Measurements from ENCODE around the gene TMEM126B.

TMEM126B gene

DNA sequence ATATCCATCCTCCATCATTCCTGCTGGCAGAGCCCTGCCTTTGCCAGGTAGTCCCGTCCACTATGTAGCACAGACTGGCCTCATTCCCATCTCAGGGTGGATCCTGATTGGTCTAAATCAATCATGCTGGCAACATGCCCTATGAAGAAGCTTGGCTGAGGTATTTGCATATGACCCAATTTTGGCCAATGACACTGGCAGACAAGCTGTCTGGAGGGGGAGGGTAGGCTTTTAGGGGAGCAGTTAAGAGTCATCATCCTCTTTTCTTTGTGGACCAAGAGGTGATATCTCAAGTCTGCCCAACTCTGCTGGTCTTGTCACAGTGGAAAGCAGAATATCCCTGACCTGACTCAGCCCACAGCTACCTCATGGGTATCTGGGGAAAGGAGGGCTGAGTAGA lies 52.5 kb downstream of the TMEM126B start:
- in situ Hi-C loops (cut with HindIII; ENCODE audit: low sequenced_read_pairs): no loop called here

DNA sequence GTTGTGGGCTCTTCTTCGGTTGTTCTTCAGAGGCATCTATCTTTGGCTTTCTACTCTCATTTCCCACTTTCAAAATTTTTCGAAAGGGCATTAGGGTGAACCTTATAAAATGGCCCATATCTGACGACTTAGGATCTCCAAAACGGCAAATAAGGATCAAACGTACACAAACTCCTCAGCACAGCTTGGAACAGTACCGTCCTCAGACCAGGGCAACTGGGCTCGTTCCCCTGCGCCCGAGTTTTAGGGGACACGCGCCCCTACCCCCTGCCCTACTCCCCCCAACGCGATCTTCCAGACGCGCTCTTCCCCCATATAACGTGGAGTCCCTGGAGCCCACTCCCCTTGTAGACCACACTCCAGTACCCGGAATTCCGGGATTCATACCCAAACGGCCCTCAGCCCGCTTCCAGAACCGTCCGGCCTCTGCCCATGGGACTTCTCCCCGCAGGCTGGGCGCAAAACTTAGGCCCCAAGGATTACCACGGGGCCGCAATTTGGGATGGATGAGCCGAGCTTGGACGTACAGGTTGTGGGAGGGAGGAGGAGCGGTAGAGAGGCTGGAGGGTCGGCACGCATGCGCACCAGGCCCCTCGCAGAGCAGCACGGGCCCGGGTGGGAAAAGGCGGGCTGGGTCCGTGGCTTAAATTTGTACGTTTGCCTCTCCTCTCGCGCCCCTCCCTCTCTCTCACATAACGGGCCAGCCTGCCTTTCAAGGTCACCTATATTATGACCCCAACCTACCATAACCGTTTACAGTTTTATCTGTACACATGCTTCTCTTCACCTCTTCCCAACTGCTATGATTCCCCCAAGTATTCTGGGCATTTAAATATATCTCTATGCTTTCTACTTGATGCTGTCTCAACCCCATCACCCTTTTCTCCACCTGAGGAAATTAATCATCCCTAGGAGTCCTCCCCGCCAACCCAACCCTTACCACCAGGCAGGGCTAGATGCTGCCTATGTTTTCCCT lies 54.2 kb downstream of the TMEM126B start:
- in situ Hi-C loops (cut with HindIII; ENCODE audit: low sequenced_read_pairs): no loop called here

DNA sequence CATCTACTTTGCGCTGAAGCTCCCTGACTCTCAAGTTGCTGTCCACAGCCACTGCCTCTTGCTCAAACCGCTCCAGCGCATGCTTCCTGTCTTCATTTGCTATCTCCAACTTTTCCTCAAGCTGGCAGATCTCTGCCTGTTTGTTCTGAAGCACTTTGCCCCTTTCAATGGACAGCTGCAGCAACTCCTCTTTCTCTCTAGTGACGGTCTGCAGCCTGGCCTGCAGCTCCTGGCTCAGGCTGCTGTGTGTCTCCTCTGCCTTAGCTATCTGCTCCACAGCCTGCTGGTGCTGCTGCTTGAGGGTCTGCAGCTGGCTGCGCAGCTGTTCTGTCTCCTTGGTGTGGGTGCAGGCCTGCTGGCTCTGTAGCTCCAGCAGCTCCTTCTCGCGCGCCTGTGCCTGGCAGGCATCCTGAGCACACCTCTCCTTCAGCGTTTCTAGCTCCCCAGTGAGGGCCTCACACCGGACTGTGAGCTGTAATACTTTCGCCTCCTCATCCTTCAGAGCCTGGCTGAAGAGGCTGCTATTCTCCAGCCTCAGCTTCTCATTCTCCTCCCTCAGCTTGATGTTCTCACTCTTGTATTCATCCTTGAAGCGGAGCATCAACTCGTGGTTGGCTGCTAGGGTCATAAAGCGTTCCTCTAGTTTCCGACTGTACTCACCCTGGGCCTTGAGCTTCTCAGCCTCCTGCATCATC lies 56.9 kb downstream of the TMEM126B start:
- in situ Hi-C loops (cut with HindIII; ENCODE audit: low sequenced_read_pairs): no loop called here

- in situ Hi-C loops (cut with HindIII; ENCODE audit: low sequenced_read_pairs): no loop called here
Measured at GRCh38 chr11:85685820-85686459, 57.5 kb downstream of the TMEM126B start, which contains the start of gene CCDC89. TSS of gene CCDC89 (minus strand) at chr11:85686195. CDS start at chr11:85686130, 65 bp downstream.
